Ectodermal cell (in vitro differentiated cells): ENCODE measurements around the gene JMJD7.

Experiments
- H3K27ac ChIP-seq: 2 replicates; pipeline ENCODE4 v1.7.0; 2013; ENCODE audit warnings: mild to moderate bottlenecking, low read depth, low read length; ENCODE audit not compliant: insufficient read depth, poor library complexity, severe bottlenecking
- H3K27me3 ChIP-seq: 2 replicates; pipeline ENCODE4 v1.7.0; 2013; ENCODE audit warnings: mild to moderate bottlenecking, low read length; ENCODE audit not compliant: insufficient read depth, control insufficient read depth, poor library complexity, severe bottlenecking
- H3K36me3 ChIP-seq: one replicate; pipeline ENCODE4 v1.7.0; 2013; ENCODE audit warnings: low read length; ENCODE audit not compliant: control insufficient read depth, insufficient read depth
- H3K4me1 ChIP-seq: one replicate; pipeline ENCODE4 v1.7.0; 2013; ENCODE audit warnings: low read length; ENCODE audit not compliant: control insufficient read depth, insufficient read depth
- H3K4me3 ChIP-seq: 2 replicates; pipeline ENCODE4 v1.7.0; 2013; ENCODE audit warnings: low read depth, low read length, control low read depth; ENCODE audit not compliant: insufficient read depth
- H3K9me3 ChIP-seq: 2 replicates; pipeline ENCODE4 v1.7.0; 2013; ENCODE audit warnings: mild to moderate bottlenecking, low read length, moderate library complexity; ENCODE audit not compliant: control insufficient read depth
- WGBS, 2 experiments: methylation state at CpG; one replicate each; pipeline ENCODE4 v1.1.7; 2013; ENCODE audit warnings: missing lambda C conversion rate in 2 of 2; 5-methylcytosine and 5-hydroxymethylcytosine counted together

The JMJD7 gene

DNA sequence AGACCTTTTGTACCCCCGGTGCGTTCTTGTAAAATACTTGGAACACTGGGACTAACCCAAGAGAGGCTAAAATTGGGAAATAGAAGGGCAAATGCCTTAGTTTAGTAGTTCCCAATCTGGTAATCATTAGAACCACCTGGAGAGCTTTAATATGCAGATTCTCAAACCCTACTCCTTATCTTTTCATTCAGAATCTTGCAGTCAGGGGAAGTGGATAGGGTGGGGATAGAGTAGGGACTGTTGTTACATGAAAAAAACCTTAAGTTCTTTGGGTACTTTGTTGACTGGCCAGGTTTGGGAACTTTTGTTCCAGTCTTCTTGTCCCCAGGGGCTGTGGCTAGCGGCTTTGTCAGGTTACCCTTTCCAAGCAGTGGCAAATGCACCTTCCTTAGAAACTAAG is 37.7 kb upstream of the JMJD7 start:
- Histone ChIP-seq H3K27me3 (no peaks in the 10 kb centered on the region), H3K9me3 (no peaks in the 10 kb centered on the region), H3K4me3 (no peak overlapping the region), H3K36me3 (no peaks in the 10 kb centered on the region), H3K27ac (no peak overlapping the region), H3K4me1 (no peaks in the 10 kb centered on the region)
- 73 to 80% methylated on average over 3 of the region's 3 CpGs for WGBS, 2 experiments

DNA sequence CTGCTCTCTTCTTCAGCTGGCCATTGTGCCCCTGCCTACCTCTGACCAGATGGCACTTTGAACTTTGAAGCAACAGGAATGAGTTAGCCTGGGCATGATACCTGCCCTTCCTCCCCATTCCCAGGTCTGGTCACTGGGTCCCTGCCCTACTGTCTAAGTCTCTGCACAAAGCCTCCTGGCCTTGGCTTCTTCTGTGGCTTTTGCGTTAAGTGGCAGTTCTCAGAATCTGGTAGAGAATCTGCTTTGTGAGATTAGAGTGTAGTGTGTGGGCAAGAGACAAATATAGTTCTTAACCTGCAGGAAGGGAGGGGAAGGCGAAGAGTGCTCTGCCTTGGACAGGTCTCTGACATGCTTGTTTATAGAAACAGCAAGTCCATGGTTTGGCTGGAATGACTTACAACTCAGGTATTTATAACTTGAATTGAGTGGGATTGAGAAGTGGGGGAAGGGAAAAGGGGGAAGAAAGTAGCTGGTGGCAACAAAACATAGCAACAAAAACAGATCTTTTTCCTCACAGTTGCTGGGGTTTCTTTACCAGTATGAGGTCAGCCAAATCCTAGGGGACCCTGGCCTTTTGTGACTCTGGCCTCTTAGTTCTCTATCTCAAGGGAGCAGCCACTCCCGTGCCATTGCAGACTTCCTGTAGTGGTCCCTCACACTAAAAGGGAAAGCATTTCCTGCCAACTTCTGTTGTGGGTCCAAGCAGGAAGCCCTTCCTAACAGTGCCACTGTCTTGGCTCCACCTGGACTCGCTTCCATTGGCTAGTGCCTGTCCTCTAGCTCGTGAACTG is 36.9 kb upstream of the JMJD7 start:
- H3K27me3 ChIP-seq, result no peaks in the 10 kb centered on the region
- no peak overlapping the region for H3K27ac ChIP-seq
- H3K9me3 ChIP-seq, result no peaks in the 10 kb centered on the region
- WGBS, 2 experiments, result 87% methylated on average over 5 of the region's 5 CpGs
- H3K36me3 ChIP-seq, result no peaks in the 10 kb centered on the region
- H3K4me1 ChIP-seq, result no peaks in the 10 kb centered on the region
- no peak overlapping the region for H3K4me3 ChIP-seq

DNA sequence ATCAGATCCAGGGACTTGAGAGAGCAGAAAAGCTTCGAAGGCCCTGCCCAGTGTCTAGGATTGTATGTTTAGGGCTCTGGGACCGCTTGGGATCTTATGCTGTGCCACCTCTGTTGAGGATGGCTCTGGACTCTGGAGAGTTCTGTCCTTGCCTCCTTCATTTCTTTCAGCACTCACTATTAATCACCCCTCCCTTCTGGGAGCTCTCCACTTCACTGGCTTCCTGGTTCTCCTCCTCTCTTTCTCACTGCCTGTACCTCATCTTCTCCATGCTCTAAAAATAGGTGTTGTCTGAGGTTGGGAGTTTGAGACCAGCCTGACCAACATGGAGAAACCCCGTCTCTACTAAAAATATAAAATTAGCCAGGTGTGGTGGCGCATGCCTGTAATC is 36.4 kb upstream of the JMJD7 start:
- H3K4me3 ChIP-seq, result no peak overlapping the region
- H3K27ac ChIP-seq, result no peak overlapping the region
- no peaks in the 10 kb centered on the region for H3K4me1 ChIP-seq
- H3K27me3 ChIP-seq, result no peaks in the 10 kb centered on the region
- no peaks in the 10 kb centered on the region for H3K36me3 ChIP-seq
- WGBS, 2 experiments, result 94 to 95% methylated on average over 4 of the region's 4 CpGs
- no peaks in the 10 kb centered on the region for H3K9me3 ChIP-seq

DNA sequence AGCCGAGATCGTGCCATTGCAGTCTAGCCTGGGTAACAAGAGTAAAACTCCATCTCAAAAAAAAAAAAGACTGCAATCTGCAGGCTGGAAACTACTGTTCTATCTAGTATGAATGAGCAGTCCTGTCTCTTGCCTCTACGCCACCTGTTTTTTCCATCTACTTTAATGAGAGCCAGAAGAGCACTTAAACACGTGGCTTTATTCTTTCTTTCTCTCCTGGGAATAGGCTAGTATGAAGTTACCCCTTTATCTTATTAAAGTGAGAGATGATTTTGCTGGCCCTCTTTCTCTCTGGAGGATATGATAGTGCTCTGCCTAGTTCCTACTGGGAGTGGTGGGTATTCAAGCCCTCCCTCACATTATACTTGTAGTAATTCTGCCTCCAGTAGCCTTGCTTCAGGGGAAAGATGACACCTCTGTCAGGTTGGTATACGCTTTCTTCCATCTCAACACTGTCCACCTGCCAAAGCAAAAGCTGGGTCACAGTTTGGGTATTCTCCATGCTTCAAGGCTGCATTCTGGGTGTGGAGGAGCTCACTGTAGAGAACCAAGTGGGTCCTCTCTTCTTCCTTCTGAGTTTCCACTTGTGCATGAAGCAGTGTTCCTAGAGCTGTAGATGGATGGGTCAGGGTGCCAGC is 35.8 kb upstream of the JMJD7 start:
- Histone ChIP-seq H3K36me3 (no peaks in the 10 kb centered on the region), H3K4me1 (no peaks in the 10 kb centered on the region), H3K9me3 (no peaks in the 10 kb centered on the region), H3K27ac (no peak overlapping the region), H3K4me3 (no peak overlapping the region), H3K27me3 (no peaks in the 10 kb centered on the region)
- WGBS, 2 experiments, result 95 to 96% methylated on average over 5 of the region's 5 CpGs

DNA sequence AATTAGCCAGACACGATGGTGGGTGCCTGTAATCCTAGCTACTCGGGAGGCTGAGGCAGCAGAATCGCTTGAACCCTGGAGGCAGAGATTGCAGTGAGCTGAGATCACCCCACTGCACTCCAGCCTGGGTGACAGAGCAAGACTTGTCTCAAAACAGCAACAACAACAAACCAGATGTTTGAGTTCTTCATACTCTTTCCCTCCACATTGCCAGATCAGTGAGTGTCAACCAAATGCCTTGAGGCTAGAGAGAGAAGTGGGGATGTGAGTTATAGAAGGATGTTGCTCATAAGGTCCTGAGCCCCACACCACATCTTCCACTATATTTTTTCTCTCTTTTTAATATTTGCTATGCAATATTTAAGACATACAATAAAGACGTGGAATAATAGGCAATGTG is 33.8 kb upstream of the JMJD7 start:
- no peaks in the 10 kb centered on the region for H3K4me1 ChIP-seq
- no peaks in the 10 kb centered on the region for H3K36me3 ChIP-seq
- 90 to 94% methylated on average over 4 of the region's 4 CpGs for WGBS, 2 experiments
- no peak overlapping the region for H3K27ac ChIP-seq
- no peaks in the 10 kb centered on the region for H3K27me3 ChIP-seq
- no peak overlapping the region for H3K4me3 ChIP-seq
- no peaks in the 10 kb centered on the region for H3K9me3 ChIP-seq

DNA sequence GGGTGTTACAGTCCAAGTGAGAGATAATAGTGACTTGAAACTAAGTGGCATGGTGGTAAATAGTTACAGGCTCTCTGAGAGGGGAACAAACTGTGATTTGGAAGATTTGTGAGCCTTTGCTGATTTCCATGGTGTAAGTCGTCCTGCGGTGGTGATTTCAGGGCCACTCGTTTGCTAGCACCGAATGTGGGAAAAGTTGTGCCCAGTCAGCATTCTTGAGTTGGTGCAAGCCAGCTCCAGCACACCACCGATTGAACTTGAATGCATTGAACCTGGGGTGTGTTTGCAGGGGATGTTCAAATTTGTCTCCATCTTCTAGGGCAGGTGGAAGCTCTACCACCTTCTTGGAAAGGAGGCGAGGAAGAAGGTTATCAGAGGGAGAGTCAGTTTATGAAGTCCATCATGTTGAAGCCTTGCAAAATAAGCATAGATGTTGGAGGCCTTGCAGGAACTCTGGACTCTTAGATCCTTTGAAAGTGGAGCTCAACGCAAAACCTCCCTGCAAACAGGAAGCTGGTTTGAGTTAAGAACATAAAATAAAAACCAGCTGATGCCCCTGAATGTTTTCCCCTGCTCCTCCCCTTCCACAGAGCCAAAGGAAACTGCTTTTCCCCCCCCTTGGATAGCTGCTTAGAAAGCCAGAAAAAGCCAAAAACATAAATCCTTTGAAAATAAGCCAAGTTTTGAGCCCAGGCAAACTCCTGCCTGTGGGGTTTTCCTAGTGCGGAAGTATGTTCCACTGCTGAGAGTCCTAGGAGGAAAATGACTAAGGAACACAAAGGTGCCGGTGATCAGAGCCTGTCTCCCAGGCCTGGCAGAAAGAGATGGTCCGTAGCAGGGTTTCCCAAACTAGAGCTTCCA is 31.7 kb upstream of the JMJD7 start:
- H3K27me3 ChIP-seq, result no peaks in the 10 kb centered on the region
- H3K4me3 ChIP-seq, result no peak overlapping the region
- no peaks in the 10 kb centered on the region for H3K4me1 ChIP-seq
- H3K36me3 ChIP-seq, result no peaks in the 10 kb centered on the region
- H3K9me3 ChIP-seq, result no peaks in the 10 kb centered on the region
- no peak overlapping the region for H3K27ac ChIP-seq
- 93 to 95% methylated on average over 10 of the region's 10 CpGs for WGBS, 2 experiments

DNA sequence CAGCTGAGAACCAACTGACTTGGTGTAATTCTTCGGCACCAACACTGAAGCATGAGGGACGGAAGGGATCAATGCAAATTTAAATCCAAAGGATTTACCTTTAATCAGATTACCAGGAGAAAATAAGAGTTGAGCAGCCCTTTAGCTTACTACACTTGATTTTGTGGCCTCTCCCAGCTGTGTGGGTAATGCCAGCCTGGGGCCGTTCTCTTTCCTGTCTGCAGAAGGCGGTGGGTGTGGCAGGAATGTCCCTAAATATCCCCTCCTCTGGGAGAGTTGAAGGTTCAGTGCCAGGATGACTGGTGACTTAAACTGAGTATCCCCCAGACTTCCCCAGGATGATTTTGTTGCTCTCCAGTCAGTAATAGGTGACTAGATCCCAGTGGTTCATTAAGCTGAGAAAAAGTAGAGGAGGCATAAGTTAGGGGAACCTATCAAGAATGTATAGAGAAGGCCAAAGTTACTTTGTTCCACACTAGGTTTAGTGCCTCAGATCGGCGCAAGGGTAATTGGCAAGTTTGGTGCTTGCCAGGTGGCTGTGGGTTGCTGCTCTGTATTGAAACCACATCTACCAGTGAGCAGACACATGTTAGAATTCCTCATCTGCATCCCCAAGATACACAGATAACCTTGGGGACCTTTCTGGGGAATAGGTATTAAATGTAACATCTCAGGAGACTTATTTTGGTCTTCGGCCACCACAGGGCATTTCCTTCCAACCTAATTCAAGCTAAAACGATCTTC is 30.5 kb upstream of the JMJD7 start:
- no peak overlapping the region for H3K27ac ChIP-seq
- WGBS, 2 experiments, result 91 to 94% methylated on average over 8 of the region's 8 CpGs
- no peak overlapping the region for H3K4me3 ChIP-seq
- H3K4me1 ChIP-seq, result no peaks in the 10 kb centered on the region
- H3K27me3 ChIP-seq, result no peaks in the 10 kb centered on the region
- no peaks in the 10 kb centered on the region for H3K36me3 ChIP-seq
- no peaks in the 10 kb centered on the region for H3K9me3 ChIP-seq

DNA sequence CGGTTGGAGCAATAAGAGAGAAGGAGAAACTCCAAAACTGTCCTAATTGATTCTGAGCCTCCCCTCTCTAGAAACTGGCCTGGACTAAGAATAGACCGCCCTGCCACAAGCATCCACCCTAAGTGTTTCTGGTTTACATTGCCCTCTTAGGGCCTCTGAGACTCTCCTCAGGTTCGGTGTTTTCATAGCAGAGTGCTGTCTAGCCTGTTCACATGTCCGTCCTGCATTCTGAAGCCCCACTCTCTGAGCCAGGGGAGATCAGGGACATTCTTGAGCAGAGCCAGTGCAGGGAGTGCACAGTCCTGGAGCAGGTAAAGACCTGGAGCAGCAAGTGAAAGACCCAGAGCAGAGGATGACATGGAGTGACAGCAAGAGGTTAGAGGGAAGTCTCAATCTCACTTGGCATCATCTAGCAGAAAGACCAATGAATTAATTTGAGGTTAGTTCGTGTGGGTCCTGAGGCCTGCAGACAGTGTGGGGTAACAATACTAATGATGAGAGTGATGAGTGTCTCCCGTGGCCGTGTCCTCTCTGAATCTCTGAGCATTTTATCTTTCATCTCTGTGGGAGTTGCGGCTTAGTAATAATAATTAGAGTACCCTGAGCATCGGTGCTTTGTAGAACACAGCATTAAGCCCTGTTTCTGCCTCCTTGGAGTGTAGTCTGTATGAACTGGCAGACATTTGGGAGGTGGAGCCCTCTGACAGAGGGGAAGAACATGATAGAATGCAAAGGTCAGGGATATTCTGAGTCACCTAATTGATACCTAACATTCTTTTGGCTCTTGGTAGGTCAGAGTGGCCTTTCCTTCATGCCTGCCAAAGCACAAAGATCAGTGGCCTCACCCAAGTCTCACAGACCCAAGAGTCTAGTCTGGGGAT is 29.0 kb upstream of the JMJD7 start:
- 91 to 92% methylated on average over 9 of the region's 9 CpGs for WGBS, 2 experiments

DNA sequence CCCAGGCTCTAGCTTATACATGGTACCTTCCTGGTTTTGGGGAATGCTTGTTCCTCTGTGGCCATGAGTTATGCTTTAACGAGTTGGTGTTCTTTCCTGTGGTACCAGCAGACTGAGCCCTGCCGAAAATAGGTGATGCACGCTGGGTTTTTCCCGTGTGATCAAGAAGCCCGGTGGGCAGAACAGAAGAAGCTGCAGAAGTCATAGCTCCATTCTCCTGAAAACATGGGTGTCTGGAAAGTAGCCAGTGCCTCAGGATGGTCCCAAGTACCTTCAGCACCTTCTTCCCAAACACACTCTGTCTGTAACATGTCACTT is 28.4 kb upstream of the JMJD7 start:
- Histone ChIP-seq H3K4me3 (no peak overlapping the region), H3K27ac (no peak overlapping the region), H3K4me1 (no peaks in the 10 kb centered on the region), H3K27me3 (no peaks in the 10 kb centered on the region), H3K9me3 (no peaks in the 10 kb centered on the region), H3K36me3 (no peaks in the 10 kb centered on the region)
- WGBS, 2 experiments, result 91 to 96% methylated on average over 5 of the region's 5 CpGs

More for the DNA sequence above, 29.0 kb upstream of the JMJD7 start:
- Histone ChIP-seq H3K4me3 (no peak overlapping the region), H3K27ac (no peak overlapping the region), H3K27me3 (no peaks in the 10 kb centered on the region), H3K4me1 (no peaks in the 10 kb centered on the region), H3K9me3 (no peaks in the 10 kb centered on the region), H3K36me3 (no peaks in the 10 kb centered on the region)
